ENCODE data around the gene TMEM37. TPM values are rescaled to one million over a fixed set of nuclear protein-coding genes. Genes with fewer than 3 reads are reported as not detected.
"Not testable (repeated sequence)": the region's sequence is repeated elsewhere in the genome, so short reads cannot be mapped to it uniquely, and the experiment has no call there.

The TMEM37 gene
- total RNA-seq = 1 to 10 TPM; 2.9 to 8.0 TPM
- long read RNA-seq, donor 1, partial matches to known transcripts = 0 of 1 reads
- long read RNA-seq, donor 1, other reads (novel, unspliced or antisense) = 0 of 1 reads
- long read RNA-seq, donor 2, transcript TMEM37-201 (2 exons, 1,688 nt) = major isoform, 5 of 5 reads
- long read RNA-seq, donor 2, partial matches to known transcripts = 0 of 5 reads
- long read RNA-seq, donor 2, other reads (novel, unspliced or antisense) = 0 of 5 reads

GRCh38 chr2:119431155-119431975 is at the start of gene TMEM37:
TSS of gene TMEM37 (plus strand) at chr2:119431854. CDS start at chr2:119431904, 50 bp downstream.
- peak; percentile 89 for DNase-seq (ENCODE audit: low spot score)
- intact Hi-C loops (cut with DNase I) = no loop called here

- intact Hi-C loops (cut with DNase I) = no loop called here
- DNase-seq (ENCODE audit: low spot score) = no peak
Observed at GRCh38 chr2:119383410-119384140, 48.1 kb upstream of the TMEM37 start.

- no peak for DNase-seq (ENCODE audit: low spot score)
- intact Hi-C loops (cut with DNase I) = no loop called here
Observed at GRCh38 chr2:119384971-119385370, 46.7 kb upstream of the TMEM37 start.

- no peak for DNase-seq (ENCODE audit: low spot score)
- intact Hi-C loops (cut with DNase I) = no loop called here
Observed at GRCh38 chr2:119385466-119385865, 46.2 kb upstream of the TMEM37 start.

GRCh38 chr2:119387381-119388129 is 44.1 kb upstream of the TMEM37 start:
- DNase-seq (ENCODE audit: low spot score) = peak; percentile 90
- intact Hi-C loops (cut with DNase I) = no loop called here

- intact Hi-C loops (cut with DNase I) = no loop called here
- DNase-seq (ENCODE audit: low spot score) = peak; percentile 85
Observed at GRCh38 chr2:119389615-119390306, 41.9 kb upstream of the TMEM37 start.

- intact Hi-C loops (cut with DNase I) = no loop called here
- no peak for DNase-seq (ENCODE audit: low spot score)
Observed at GRCh38 chr2:119393971-119394748, 37.5 kb upstream of the TMEM37 start.

GRCh38 chr2:119397196-119397595 is 34.5 kb upstream of the TMEM37 start:
- DNase-seq (ENCODE audit: low spot score) = no peak
- intact Hi-C loops (cut with DNase I) = no loop called here

GRCh38 chr2:119402106-119402505 is 29.5 kb upstream of the TMEM37 start:
- DNase-seq (ENCODE audit: low spot score) = no peak
- intact Hi-C loops (cut with DNase I) = no loop called here

- intact Hi-C loops (cut with DNase I) = no loop called here
- DNase-seq (ENCODE audit: low spot score) = no peak
Observed at GRCh38 chr2:119402645-119403560, 28.8 kb upstream of the TMEM37 start.

- not testable (repeated sequence) for DNase-seq (ENCODE audit: low spot score)
- intact Hi-C loops (cut with DNase I) = loop anchor here in 1 of 2 donors (1.0 kb wide), 1 partner anchor 35 kb away; no protein-coding TSS in a partner anchor
Observed at GRCh38 chr2:119403618-119404017, 28.0 kb upstream of the TMEM37 start.

GRCh38 chr2:119405151-119405550 is 26.5 kb upstream of the TMEM37 start:
- intact Hi-C loops (cut with DNase I) = loop anchor here in 1 of 2 donors (5.0 kb wide), 1 partner anchor 72 kb away; no protein-coding TSS in a partner anchor
- DNase-seq (ENCODE audit: low spot score) = no peak

- no peak for DNase-seq (ENCODE audit: low spot score)
- intact Hi-C loops (cut with DNase I) = loop anchor here (2.0 to 5.0 kb wide), 2 partner anchors 69 to 70 kb away; no protein-coding TSS in a partner anchor
Observed at GRCh38 chr2:119407430-119408220, 24.0 kb upstream of the TMEM37 start.

GRCh38 chr2:119408221-119408619 is 23.4 kb upstream of the TMEM37 start:
- intact Hi-C loops (cut with DNase I) = loop anchor here in 1 of 2 donors (5.0 kb wide), 1 partner anchor 69 kb away; no protein-coding TSS in a partner anchor
- no peak for DNase-seq (ENCODE audit: low spot score)

GRCh38 chr2:119409506-119409905 is 22.1 kb upstream of the TMEM37 start:
- DNase-seq (ENCODE audit: low spot score) = no peak
- intact Hi-C loops (cut with DNase I) = loop anchor here in 1 of 2 donors (5.0 kb wide), 1 partner anchor 68 kb away; no protein-coding TSS in a partner anchor

- intact Hi-C loops (cut with DNase I) = no loop called here
- DNase-seq (ENCODE audit: low spot score) = no peak
Observed at GRCh38 chr2:119414894-119415293, 16.8 kb upstream of the TMEM37 start.
